Measurements from ENCODE around the gene CELF6. TPM values are rescaled to one million over a fixed set of nuclear protein-coding genes. Genes with fewer than 3 reads are reported as not detected.

CELF6 gene
- total RNA-seq, 1 donor from 2014 or later = 4.1 TPM

GRCh38 chr15:72345280-72345679, 25.3 kb upstream of the CELF6 start:
- no peak overlapping the region for H3K27ac Mint-ChIP-seq (ENCODE audit: unreplicated experiment)
- no peak for DNase-seq
- H3K4me1 Mint-ChIP-seq (ENCODE audit: low read depth, unreplicated experiment) = peaks cover 7% of the 10 kb centered on the region
- no peak overlapping the region for H3K4me3 Mint-ChIP-seq (ENCODE audit: unreplicated experiment)
- peaks cover 4% of the 10 kb centered on the region for H3K27me3 Mint-ChIP-seq (ENCODE audit: unreplicated experiment)
- TF ChIP-seq CTCF (IDR thresholded peaks at IDR 0.05; ENCODE audit: partially characterized antibody, unreplicated experiment) = no peak
- H3K9me3 Mint-ChIP-seq (ENCODE audit: unreplicated experiment) = peaks cover 3% of the 10 kb centered on the region
- peaks cover 5% of the 10 kb centered on the region for H3K36me3 Mint-ChIP-seq (ENCODE audit: unreplicated experiment)

- no peak for DNase-seq
- Mint-ChIP-seq H3K36me3 (ENCODE audit: unreplicated experiment) (peaks cover 5% of the 10 kb centered on the region), H3K27me3 (ENCODE audit: unreplicated experiment) (peaks cover 7% of the 10 kb centered on the region), H3K9me3 (ENCODE audit: unreplicated experiment) (peaks cover 3% of the 10 kb centered on the region), H3K4me3 (ENCODE audit: unreplicated experiment) (no peak overlapping the region), H3K4me1 (ENCODE audit: low read depth, unreplicated experiment) (peaks cover 14% of the 10 kb centered on the region), H3K27ac (ENCODE audit: unreplicated experiment) (no peak overlapping the region)
- no peak for TF ChIP-seq CTCF (IDR thresholded peaks at IDR 0.05; ENCODE audit: partially characterized antibody, unreplicated experiment)
These were observed 24.6 kb upstream of the CELF6 start for GRCh38 chr15:72344602-72345001.

DNA sequence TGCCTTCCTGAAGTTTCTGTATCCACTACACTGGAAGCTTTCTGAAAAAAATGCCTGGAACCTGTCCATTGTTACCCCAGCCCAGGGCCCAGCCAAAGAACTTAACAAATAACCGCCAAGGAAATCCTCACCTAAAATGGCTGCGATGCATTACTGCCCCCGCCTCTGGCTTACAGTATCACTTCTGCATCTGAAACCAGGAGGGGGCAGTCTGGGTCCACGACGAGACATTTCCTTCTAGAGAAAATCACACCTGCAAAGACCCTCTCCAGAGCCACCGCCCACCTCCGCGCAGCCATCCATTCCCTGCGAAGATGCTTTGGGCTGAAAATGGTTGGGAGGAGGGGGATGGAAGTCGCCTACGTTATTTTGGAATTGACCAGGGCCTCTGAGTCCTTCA, 22.4 kb upstream of the CELF6 start:
- H3K4me1 Mint-ChIP-seq (ENCODE audit: low read depth, unreplicated experiment) = peaks cover 19% of the 10 kb centered on the region
- peak; percentile 66 for DNase-seq
- TF ChIP-seq CTCF (IDR thresholded peaks at IDR 0.05; ENCODE audit: partially characterized antibody, unreplicated experiment) = peak; percentile 10
- peaks cover 7% of the 10 kb centered on the region for H3K27me3 Mint-ChIP-seq (ENCODE audit: unreplicated experiment)
- peaks cover 3% of the 10 kb centered on the region for H3K9me3 Mint-ChIP-seq (ENCODE audit: unreplicated experiment)
- H3K27ac Mint-ChIP-seq (ENCODE audit: unreplicated experiment) = no peak overlapping the region
- H3K36me3 Mint-ChIP-seq (ENCODE audit: unreplicated experiment) = peaks cover 5% of the 10 kb centered on the region
- no peak overlapping the region for H3K4me3 Mint-ChIP-seq (ENCODE audit: unreplicated experiment)

DNA sequence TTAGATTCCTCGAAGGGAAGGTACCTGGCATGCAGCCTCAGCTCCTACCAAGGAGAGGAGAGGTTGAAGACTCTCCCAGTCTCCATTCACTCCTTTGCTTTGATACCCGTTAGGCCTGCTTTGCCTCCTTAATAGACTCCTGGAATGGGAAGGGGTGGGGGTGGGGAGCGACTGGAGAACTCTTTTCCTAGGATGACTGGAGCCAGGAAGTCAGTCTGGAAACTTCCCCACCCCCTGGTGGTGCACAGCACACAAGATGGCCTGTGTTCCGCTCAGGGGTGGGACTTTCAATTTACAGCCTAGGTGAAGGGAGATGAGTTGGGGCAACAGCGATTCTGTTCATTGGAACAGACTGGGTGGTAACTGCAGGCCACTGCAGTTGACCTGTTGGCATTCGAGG, 21.4 kb upstream of the CELF6 start:
- peak; percentile 70 for TF ChIP-seq CTCF (IDR thresholded peaks at IDR 0.05; ENCODE audit: partially characterized antibody, unreplicated experiment)
- peaks cover 5% of the 10 kb centered on the region for H3K36me3 Mint-ChIP-seq (ENCODE audit: unreplicated experiment)
- H3K27me3 Mint-ChIP-seq (ENCODE audit: unreplicated experiment) = peaks cover 7% of the 10 kb centered on the region
- peaks cover 3% of the 10 kb centered on the region for H3K9me3 Mint-ChIP-seq (ENCODE audit: unreplicated experiment)
- H3K27ac Mint-ChIP-seq (ENCODE audit: unreplicated experiment) = peak overlapping the region; percentile 75
- DNase-seq = peak; percentile 80
- H3K4me3 Mint-ChIP-seq (ENCODE audit: unreplicated experiment) = peak overlapping the region; percentile 37
- H3K4me1 Mint-ChIP-seq (ENCODE audit: low read depth, unreplicated experiment) = peaks cover 19% of the 10 kb centered on the region

DNA sequence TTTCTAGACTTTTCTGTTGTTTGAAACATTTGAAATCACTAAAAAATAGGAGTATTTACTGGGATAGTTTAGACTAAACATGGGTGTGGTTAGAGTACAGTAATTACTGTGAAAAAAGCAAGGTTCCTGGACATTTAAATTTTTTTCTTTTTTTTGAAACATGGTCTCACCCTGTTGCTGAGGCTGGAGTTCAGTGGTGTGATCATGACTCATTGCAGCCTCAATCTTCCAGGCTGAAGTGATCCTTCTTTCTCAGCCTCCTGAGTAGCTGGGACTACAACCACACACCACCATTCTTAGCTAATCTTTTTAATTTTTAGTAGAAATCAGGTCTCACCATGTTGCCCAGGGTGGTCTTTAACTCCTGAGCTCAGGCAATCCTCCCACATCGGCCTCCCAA, 20.4 kb upstream of the CELF6 start:
- H3K36me3 Mint-ChIP-seq (ENCODE audit: unreplicated experiment) = peaks cover 3% of the 10 kb centered on the region
- no peak overlapping the region for H3K4me3 Mint-ChIP-seq (ENCODE audit: unreplicated experiment)
- peaks cover 2% of the 10 kb centered on the region for H3K9me3 Mint-ChIP-seq (ENCODE audit: unreplicated experiment)
- no peak for DNase-seq
- H3K27me3 Mint-ChIP-seq (ENCODE audit: unreplicated experiment) = peaks cover 3% of the 10 kb centered on the region
- H3K27ac Mint-ChIP-seq (ENCODE audit: unreplicated experiment) = peak overlapping the region; percentile 88
- TF ChIP-seq CTCF (IDR thresholded peaks at IDR 0.05; ENCODE audit: partially characterized antibody, unreplicated experiment) = no peak
- peaks cover 19% of the 10 kb centered on the region for H3K4me1 Mint-ChIP-seq (ENCODE audit: low read depth, unreplicated experiment)

Measured in glutamatergic neuron (in vitro differentiated cells).